Measurements from ENCODE around the gene COG2. TPM values are rescaled to one million over a fixed set of nuclear protein-coding genes. Genes with fewer than 3 reads are reported as not detected.

The COG2 gene
- total and polyA plus RNA-seq, 7 donors = 17.5 to 31.2 (median 25.2) TPM

DNA sequence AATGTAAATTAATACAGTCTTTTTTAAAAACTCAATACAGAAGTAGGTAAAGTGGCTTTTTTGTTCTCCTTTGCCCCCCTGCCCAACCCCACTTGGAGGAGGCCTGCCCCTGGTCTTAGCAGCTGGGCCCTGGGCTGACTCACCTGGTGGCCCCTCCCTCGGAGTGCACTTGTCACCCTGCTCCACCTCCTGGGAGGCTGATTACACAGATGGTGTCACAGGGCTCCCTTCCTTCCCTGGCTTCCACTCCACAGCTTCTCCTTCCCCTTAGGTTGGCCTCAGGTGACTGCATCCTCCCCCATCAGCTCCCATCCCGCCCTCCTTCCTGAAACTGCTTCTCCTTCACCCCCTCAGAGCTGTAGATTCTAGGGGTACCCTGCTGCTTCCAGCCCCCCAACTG is 93.2 kb downstream of the COG2 start:
- Histone ChIP-seq H3K36me3 (no peaks in the 10 kb centered on the region), H3K4me1 (no peaks in the 10 kb centered on the region), H3K27ac (no peak overlapping the region), H3K9me3 (no peaks in the 10 kb centered on the region), H3K27me3 (no peaks in the 10 kb centered on the region), H3K4me3 (no peak overlapping the region)
- DNase-seq = no peak
- intact Hi-C loops (cut with DNase I) = no loop called here
- WGBS, 2 donors = 20 to 45% methylated on average over 2 of the region's 2 CpGs
- TF ChIP-seq POLR2AphosphoS5 (IDR thresholded peaks at IDR 0.05) (no peak), POLR2A (IDR thresholded peaks at IDR 0.05) (no peak), EP300 (IDR thresholded peaks at IDR 0.05) (no peak)
- TF ChIP-seq, protein P1, sequence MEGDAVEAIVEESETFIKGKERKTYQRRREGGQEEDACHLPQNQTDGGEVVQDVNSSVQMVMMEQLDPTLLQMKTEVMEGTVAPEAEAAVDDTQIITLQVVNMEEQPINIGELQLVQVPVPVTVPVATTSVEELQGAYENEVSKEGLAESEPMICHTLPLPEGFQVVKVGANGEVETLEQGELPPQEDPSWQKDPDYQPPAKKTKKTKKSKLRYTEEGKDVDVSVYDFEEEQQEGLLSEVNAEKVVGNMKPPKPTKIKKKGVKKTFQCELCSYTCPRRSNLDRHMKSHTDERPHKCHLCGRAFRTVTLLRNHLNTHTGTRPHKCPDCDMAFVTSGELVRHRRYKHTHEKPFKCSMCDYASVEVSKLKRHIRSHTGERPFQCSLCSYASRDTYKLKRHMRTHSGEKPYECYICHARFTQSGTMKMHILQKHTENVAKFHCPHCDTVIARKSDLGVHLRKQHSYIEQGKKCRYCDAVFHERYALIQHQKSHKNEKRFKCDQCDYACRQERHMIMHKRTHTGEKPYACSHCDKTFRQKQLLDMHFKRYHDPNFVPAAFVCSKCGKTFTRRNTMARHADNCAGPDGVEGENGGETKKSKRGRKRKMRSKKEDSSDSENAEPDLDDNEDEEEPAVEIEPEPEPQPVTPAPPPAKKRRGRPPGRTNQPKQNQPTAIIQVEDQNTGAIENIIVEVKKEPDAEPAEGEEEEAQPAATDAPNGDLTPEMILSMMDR (IDR thresholded peaks at IDR 0.05) = no peak

DNA sequence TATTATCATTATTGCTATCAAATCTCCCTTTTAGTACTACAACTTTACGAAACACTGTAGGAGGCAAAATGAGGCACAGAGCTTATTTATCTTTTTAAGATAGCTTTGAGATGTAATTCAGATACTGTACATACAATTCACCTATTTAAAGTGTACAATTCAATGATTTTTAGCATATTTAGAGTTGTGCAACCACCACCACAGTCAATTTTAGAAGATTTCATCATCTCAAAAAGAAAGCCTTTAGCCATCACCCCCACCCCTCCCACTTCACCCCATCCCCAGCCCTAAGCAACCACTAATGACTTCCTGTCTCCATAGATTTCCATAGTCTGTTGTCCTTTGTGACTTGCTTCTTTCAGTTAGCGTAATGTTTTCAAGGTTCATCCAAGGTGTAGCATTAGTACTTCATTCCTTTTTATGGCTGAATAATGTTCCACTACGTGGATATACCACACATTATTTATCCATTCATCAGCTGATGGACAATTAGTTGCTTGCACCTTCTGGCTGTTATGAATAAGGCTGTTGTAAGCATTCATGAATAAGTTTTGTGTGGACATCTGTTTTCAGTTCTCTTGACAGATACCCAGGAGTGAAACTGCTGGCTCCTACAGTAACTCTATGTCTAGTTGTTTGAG is 95.5 kb downstream of the COG2 start:
- TF ChIP-seq EP300 (IDR thresholded peaks at IDR 0.05) (no peak), POLR2A (IDR thresholded peaks at IDR 0.05) (no peak)
- Histone ChIP-seq H3K9me3 (no peaks in the 10 kb centered on the region), H3K4me3 (no peak overlapping the region), H3K27me3 (no peaks in the 10 kb centered on the region), H3K36me3 (no peaks in the 10 kb centered on the region), H3K4me1 (no peaks in the 10 kb centered on the region), H3K27ac (no peak overlapping the region)
- intact Hi-C loops (cut with DNase I) = no loop called here
- WGBS, 2 donors = 95% methylated on average over 3 of the region's 3 CpGs
- DNase-seq = no peak

DNA sequence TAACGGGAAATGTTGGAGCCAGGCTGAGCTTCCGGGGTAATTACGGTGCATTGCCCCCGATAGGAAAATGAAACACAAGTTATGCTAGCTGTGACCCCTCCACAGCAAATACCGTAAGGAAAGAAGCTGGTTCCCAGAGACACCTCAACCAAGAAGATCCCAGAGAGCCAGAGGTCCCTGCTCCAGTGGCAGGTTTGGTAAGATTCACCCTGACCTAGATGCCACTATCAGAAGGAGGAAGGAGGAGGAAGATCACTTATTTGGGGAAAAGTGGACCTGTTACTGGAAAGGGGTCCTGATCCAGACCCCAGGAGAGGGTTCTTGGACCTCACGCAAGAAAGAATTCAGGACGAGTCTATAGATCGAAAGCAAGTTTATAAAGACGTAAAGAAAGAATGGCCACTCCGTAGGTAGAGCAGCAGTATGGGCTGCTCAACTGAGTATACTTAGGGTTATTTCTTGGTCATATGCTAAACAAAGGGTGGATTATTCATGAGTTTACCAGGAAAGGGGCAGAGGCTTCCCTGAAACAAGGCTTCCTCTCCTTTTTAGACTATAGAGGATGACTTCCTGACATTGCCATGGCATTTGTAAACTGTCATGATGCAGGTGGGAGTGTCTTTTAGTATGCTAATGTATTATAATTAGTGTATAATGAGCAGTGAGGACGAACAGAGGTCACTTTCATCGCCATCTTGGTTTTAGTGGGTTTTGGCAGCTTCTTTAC is 97.4 kb downstream of the COG2 start:
- WGBS, 2 donors = 94 to 95% methylated on average over 12 of the region's 12 CpGs
- Histone ChIP-seq H3K4me1 (no peaks in the 10 kb centered on the region), H3K27ac (no peak overlapping the region), H3K36me3 (no peaks in the 10 kb centered on the region), H3K27me3 (no peaks in the 10 kb centered on the region), H3K9me3 (no peaks in the 10 kb centered on the region), H3K4me3 (no peak overlapping the region)
- intact Hi-C loops (cut with DNase I) = loop anchor here (5.0 kb wide), 1 partner anchor 53 kb away; no protein-coding TSS in a partner anchor
- DNase-seq = no peak
- TF ChIP-seq, protein P1 (IDR thresholded peaks at IDR 0.05) = no peak
- no peak for TF ChIP-seq POLR2A (IDR thresholded peaks at IDR 0.05)
- TF ChIP-seq POLR2AphosphoS5 (IDR thresholded peaks at IDR 0.05) = no peak
- no peak for TF ChIP-seq EP300 (IDR thresholded peaks at IDR 0.05)

Other genes with a start within 250 kb of the COG2 start
- 1 to 10 TPM in 2 of 4 donors, under 1 TPM in 2; 0.16 to 1.2 (median 0.67) TPM for gene PGBD5, start 216.1 kb upstream of the COG2 start, total RNA-seq
- gene PGBD5, start 216.1 kb upstream of the COG2 start, polyA plus RNA-seq = 1 to 10 TPM in 2 of 3 donors, under 1 TPM in 1; under 0.01 to 1.9 (median 1.6) TPM
- gene AGT, start 71.6 kb downstream of the COG2 start, total RNA-seq = 1 to 10 TPM in 3 of 4 donors, under 1 TPM in 1; 0.36 to 9.2 (median 3.0) TPM
- 1 to 10 TPM in 2 of 3 donors, under 1 TPM in 1; 0.60 to 3.5 (median 1.6) TPM for gene AGT, start 71.6 kb downstream of the COG2 start, polyA plus RNA-seq
- gene CAPN9, start 104.9 kb downstream of the COG2 start, total RNA-seq = under 1 TPM in 1 of 4 donors, not detected in 3; 0.55 TPM
- 10 to 100 TPM; 13.2 to 83.2 (median 48.0) TPM for gene CAPN9, start 104.9 kb downstream of the COG2 start, polyA plus RNA-seq
- 10 to 100 TPM; 42.1 to 63.5 (median 55.5) TPM for gene C1orf198, start 226.0 kb downstream of the COG2 start, total RNA-seq
- gene C1orf198, start 226.0 kb downstream of the COG2 start, polyA plus RNA-seq = 10 to 100 TPM in 1 of 3 donors, 1 to 10 TPM in 2; 4.9 to 11.7 (median 6.6) TPM